ENCODE measurements around the gene KRTAP5-5.

DNA sequence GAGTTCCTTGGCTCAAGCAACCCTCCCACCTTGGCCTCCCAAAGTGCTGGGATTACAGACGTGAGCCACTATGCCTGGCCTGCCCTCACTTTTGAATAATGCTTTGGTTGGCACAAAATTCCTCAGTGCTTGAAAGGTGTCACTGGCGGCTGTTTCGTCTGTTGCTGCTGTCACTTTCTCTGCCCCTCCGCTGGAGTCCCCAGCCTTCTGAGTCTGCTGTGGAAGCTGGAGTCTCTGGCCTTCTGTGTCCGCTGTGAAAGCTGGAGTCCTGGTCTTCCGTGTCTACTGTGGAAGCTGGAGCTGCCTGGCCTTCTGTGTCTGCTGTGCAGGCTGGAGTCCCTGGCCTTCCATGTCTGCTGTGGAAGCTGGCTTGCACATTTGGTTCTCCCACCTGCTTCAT lies 39.6 kb upstream of the KRTAP5-5 start:
- TF ChIP-seq, protein P1, sequence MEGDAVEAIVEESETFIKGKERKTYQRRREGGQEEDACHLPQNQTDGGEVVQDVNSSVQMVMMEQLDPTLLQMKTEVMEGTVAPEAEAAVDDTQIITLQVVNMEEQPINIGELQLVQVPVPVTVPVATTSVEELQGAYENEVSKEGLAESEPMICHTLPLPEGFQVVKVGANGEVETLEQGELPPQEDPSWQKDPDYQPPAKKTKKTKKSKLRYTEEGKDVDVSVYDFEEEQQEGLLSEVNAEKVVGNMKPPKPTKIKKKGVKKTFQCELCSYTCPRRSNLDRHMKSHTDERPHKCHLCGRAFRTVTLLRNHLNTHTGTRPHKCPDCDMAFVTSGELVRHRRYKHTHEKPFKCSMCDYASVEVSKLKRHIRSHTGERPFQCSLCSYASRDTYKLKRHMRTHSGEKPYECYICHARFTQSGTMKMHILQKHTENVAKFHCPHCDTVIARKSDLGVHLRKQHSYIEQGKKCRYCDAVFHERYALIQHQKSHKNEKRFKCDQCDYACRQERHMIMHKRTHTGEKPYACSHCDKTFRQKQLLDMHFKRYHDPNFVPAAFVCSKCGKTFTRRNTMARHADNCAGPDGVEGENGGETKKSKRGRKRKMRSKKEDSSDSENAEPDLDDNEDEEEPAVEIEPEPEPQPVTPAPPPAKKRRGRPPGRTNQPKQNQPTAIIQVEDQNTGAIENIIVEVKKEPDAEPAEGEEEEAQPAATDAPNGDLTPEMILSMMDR (IDR thresholded peaks at IDR 0.05; ENCODE audit: low read depth, low read length), result no peak
- TF ChIP-seq MYC (IDR thresholded peaks at IDR 0.05; ENCODE audit: low read depth, low read length) (no peak), POLR2A (IDR thresholded peaks at IDR 0.05; ENCODE audit: extremely low read depth, insufficient read length) (no peak)
